ENCODE results near the gene ZNF134. TPM values are rescaled to one million over a fixed set of nuclear protein-coding genes. Genes with fewer than 3 reads are reported as not detected.

ZNF134 gene
- total and polyA plus RNA-seq, 9 of the 15 experiments (the other 6 are each of a cell fraction or from before 2014, with no cell fraction given), result 1.3 to 10.0 (median 5.7) TPM

GRCh38 chr19:57613941-57614743, at the start of gene ZNF134 (continued):
- peak; percentile 68 for TF ChIP-seq PRDM10 (IDR thresholded peaks at IDR 0.05; ENCODE audit: partially characterized antibody)
- TF ChIP-seq ZNF592 (IDR thresholded peaks at IDR 0.05), result no peak
- TF ChIP-seq POLR2A (conservative IDR thresholded peaks at IDR 0.05), result peak; percentile 74
- TF ChIP-seq NR2C2 (CRISPR knock-in tag; IDR thresholded peaks at IDR 0.05), result no peak
- peak; percentile 61; the same call in 1 of the 2 replicates for TF ChIP-seq NR2C2 (tag; IDR thresholded peaks at IDR 0.05)
- TF ChIP-seq HMGN3 (IDR thresholded peaks at IDR 0.05; ENCODE audit: borderline replicate concordance, extremely low read depth, insufficient read length, low read depth, low read length), result peak; percentile 37
- TF ChIP-seq E2F6 (IDR thresholded peaks at IDR 0.05; ENCODE audit: borderline replicate concordance in 1 of 2, extremely low read depth in 1 of 2, insufficient read depth in 1 of 2, insufficient read length in 1 of 2, low read depth in 1 of 2, low read length in 1 of 2, poor library complexity in 1 of 2, severe bottlenecking in 1 of 2), result peak; percentile 10 to 69
- peak; percentile 67 to 70 for TF ChIP-seq SIX5 (IDR thresholded peaks at IDR 0.05; ENCODE audit: borderline replicate concordance in 1 of 2, insufficient read depth in 1 of 2, low read depth in 1 of 2, low read length in 2 of 2)
- TF ChIP-seq GABPB1 (CRISPR knock-in tag; IDR thresholded peaks at IDR 0.05), result peak; percentile 91
- peak; percentile 24; the same call in 1 of the 2 replicates for TF ChIP-seq NR3C1 (CRISPR knock-in tag; IDR thresholded peaks at IDR 0.05)
